K562 (cell line): ENCODE measurements around the gene UNC80. TPM values are rescaled to one million over a fixed set of nuclear protein-coding genes. Genes with fewer than 3 reads are reported as not detected.

ENCODE experiments used
- BCOR ChIP-seq: fragments of 450-650 bp; IDR thresholded peaks from 2 replicates; pipeline ENCODE4 v1.6.1; 2016
- DACH1 ChIP-seq: fragments of 450-650 bp; IDR thresholded peaks from 2 replicates; pipeline ENCODE4 v1.6.1; 2018; ENCODE audit not compliant: partially characterized antibody
- ZNF551 ChIP-seq: fragments of 250-450 bp; sonication (Bioruptor Pico); IDR thresholded peaks from 2 replicates; pipeline ENCODE4 v1.5.0; 2021; ENCODE audit warnings: mild to moderate bottlenecking, moderate library complexity
- ZNF583 ChIP-seq: fragments of 250-450 bp; sonication (Bioruptor Pico); IDR thresholded peaks from 2 replicates; pipeline ENCODE4 v1.4.0; 2020
- ZSCAN32 ChIP-seq: fragments of 450-650 bp; formaldehyde crosslinking; IDR thresholded peaks from 2 replicates; pipeline ENCODE4 v1.4.0; 2020; ENCODE audit warnings: mild to moderate bottlenecking, moderate library complexity
- polyA plus RNA-seq, 8 experiments: library from polyadenylated mRNA; depleted of rRNA in 4 of 8; stranded (reverse) in 5 of 8; unstranded in 3 of 8; fragments of >200 nt; fragmentation: Nextera tagmentation in 2 of 8; fragmentation: Illumina TruSeq in 1 of 8; extraction: Ambion mirVana in 2 of 8; extraction: Trizol in 1 of 8; gene quantifications; 2 replicates each; pipeline versions ENCODE4 v1.2.1 to v1.2.3, GENCODE V29; 2011 to 2014; ENCODE audit warnings: inconsistent platforms in 1 of 8, missing spikeins in 1 of 8
- total RNA-seq, 7 experiments: library from RNA; depleted of rRNA in 6 of 7; stranded (reverse); fragments of >200 nt in 6 of 7; fragmentation: Illumina TruSeq in 2 of 7; extraction: Trizol in 2 of 7; gene quantifications; 2 replicates each; pipeline versions ENCODE4 v1.2.1 to v1.2.3, GENCODE V29; 2011 to 2021; ENCODE audit warnings: low replicate concordance in 1 of 7
- TF ChIP-seq, protein P1 (sequence below), 3 experiments: fragments of 200-800 bp in 1 of 3; fragments of 250-450 bp in 1 of 3; fragments of 450-650 bp in 1 of 3; sonication (Bioruptor Pico) in 1 of 3; sonication (Bioruptor generic) in 1 of 3; formaldehyde crosslinking in 1 of 3; IDR thresholded peaks; 2 replicates each; pipeline versions ENCODE4 v1.6.1 to v1.8.0; 2016 to 2022; ENCODE audit warnings: mild to moderate bottlenecking in 2 of 3, missing genetic modification characterization in 2 of 3, missing compliant biosample characterization in 1 of 3, moderate library complexity in 1 of 3
- TF ChIP-seq, protein P2 (sequence below): fragments of 250-450 bp; sonication (Bioruptor Pico); IDR thresholded peaks from 2 replicates; pipeline ENCODE4 v1.4.0; 2020; ENCODE audit warnings: mild to moderate bottlenecking
- TF ChIP-seq, protein P3 (sequence below): fragments of 450-650 bp; conservative IDR thresholded peaks from 2 replicates; pipeline ENCODE4 v1.6.1; 2016; ENCODE audit warnings: missing genetic modification characterization, low read depth, mild to moderate bottlenecking, control low read depth, missing compliant biosample characterization
- TF ChIP-seq, protein P4 (sequence below): sonication (generic); formaldehyde crosslinking; IDR thresholded peaks from 2 replicates; pipeline ENCODE4 v1.9.0; 2022; ENCODE audit warnings: mild to moderate bottlenecking, missing genetic modification reagents

UNC80 gene
- total and polyA plus RNA-seq, 9 of the 15 experiments (the other 6 are each of a cell fraction or from before 2014, with no cell fraction given) = under 0.01 to 0.04 (median 0.01) TPM; not detected in 5

DNA sequence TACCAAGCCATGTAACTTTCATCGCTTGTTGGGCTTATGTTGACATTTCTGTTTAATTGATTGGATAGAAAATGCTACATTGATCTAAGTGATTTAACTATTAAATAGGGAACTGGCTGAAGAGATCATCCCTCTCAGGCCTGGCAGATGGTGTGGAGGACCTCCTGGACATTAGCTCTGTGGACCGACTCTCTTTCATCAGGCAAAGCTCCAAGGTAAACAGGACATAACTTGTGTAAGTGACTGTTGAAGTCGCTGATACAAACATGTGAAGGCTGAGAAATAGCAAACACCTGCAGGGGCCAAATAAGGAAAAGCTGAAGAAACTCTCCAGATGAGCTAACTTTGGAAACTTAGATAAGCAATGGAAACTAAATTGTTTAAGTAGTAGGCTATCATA is 68.8 kb downstream of the UNC80 start (continued):
- TF ChIP-seq, protein P1, sequence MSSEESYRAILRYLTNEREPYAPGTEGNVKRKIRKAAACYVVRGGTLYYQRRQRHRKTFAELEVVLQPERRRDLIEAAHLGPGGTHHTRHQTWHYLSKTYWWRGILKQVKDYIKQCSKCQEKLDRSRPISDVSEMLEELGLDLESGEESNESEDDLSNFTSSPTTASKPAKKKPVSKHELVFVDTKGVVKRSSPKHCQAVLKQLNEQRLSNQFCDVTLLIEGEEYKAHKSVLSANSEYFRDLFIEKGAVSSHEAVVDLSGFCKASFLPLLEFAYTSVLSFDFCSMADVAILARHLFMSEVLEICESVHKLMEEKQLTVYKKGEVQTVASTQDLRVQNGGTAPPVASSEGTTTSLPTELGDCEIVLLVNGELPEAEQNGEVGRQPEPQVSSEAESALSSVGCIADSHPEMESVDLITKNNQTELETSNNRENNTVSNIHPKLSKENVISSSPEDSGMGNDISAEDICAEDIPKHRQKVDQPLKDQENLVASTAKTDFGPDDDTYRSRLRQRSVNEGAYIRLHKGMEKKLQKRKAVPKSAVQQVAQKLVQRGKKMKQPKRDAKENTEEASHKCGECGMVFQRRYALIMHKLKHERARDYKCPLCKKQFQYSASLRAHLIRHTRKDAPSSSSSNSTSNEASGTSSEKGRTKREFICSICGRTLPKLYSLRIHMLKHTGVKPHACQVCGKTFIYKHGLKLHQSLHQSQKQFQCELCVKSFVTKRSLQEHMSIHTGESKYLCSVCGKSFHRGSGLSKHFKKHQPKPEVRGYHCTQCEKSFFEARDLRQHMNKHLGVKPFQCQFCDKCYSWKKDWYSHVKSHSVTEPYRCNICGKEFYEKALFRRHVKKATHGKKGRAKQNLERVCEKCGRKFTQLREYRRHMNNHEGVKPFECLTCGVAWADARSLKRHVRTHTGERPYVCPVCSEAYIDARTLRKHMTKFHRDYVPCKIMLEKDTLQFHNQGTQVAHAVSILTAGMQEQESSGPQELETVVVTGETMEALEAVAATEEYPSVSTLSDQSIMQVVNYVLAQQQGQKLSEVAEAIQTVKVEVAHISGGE (CRISPR knock-in tag; IDR thresholded peaks at IDR 0.05) = no peak
- TF ChIP-seq ZNF583 (CRISPR knock-in tag) (no peak), BCOR (no peak), DACH1 (no peak), ZSCAN32 (no peak), ZNF551 (CRISPR knock-in tag) (no peak)
- TF ChIP-seq, protein P2, sequence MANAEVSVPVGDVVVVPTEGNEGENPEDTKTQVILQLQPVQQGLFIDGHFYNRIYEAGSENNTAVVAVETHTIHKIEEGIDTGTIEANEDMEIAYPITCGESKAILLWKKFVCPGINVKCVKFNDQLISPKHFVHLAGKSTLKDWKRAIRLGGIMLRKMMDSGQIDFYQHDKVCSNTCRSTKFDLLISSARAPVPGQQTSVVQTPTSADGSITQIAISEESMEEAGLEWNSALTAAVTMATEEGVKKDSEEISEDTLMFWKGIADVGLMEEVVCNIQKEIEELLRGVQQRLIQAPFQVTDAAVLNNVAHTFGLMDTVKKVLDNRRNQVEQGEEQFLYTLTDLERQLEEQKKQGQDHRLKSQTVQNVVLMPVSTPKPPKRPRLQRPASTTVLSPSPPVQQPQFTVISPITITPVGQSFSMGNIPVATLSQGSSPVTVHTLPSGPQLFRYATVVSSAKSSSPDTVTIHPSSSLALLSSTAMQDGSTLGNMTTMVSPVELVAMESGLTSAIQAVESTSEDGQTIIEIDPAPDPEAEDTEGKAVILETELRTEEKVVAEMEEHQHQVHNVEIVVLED = no peak
- TF ChIP-seq, protein P3, sequence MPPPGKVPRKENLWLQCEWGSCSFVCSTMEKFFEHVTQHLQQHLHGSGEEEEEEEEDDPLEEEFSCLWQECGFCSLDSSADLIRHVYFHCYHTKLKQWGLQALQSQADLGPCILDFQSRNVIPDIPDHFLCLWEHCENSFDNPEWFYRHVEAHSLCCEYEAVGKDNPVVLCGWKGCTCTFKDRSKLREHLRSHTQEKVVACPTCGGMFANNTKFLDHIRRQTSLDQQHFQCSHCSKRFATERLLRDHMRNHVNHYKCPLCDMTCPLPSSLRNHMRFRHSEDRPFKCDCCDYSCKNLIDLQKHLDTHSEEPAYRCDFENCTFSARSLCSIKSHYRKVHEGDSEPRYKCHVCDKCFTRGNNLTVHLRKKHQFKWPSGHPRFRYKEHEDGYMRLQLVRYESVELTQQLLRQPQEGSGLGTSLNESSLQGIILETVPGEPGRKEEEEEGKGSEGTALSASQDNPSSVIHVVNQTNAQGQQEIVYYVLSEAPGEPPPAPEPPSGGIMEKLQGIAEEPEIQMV = no peak
- TF ChIP-seq, protein P4, sequence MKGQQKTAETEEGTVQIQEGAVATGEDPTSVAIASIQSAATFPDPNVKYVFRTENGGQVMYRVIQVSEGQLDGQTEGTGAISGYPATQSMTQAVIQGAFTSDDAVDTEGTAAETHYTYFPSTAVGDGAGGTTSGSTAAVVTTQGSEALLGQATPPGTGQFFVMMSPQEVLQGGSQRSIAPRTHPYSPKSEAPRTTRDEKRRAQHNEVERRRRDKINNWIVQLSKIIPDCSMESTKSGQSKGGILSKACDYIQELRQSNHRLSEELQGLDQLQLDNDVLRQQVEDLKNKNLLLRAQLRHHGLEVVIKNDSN = no peak
